ENCODE measurements around the gene HTR2C. TPM values are rescaled to one million over a fixed set of nuclear protein-coding genes. Genes with fewer than 3 reads are reported as not detected.
"Not testable (repeated sequence)": the region's sequence is repeated elsewhere in the genome, so short reads cannot be mapped to it uniquely, and the experiment has no call there.

The HTR2C gene
- total and polyA plus RNA-seq, 7 donors, result not detected

DNA sequence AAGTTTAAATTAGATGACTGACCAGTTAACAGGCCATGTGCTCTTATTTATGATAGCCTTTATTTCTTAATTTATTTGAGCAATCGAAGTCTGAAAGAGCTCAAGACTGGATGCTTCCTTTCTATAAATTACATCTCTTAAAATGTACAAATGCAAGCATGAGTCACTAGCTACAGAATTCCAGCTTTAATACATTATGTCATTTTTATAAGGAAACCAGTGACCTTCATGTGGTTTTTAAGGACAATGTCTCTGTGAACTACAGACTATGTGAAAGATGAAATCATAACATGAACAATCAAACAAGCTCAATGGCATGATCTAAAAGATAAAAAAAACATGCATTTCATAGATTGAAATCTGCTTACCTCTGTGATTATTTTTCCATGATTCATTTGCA lies 15.4 kb downstream of the HTR2C start:
- 70 to 88% methylated on average over 1 of the region's 1 CpG for WGBS, 2 donors
- Histone ChIP-seq H3K4me1 (no peaks in the 10 kb centered on the region), H3K27ac (no peak overlapping the region), H3K36me3 (no peaks in the 10 kb centered on the region), H3K9me3 (no peaks in the 10 kb centered on the region), H3K27me3 (no peaks in the 10 kb centered on the region), H3K4me3 (no peak overlapping the region)
- intact Hi-C loops (cut with DNase I), result no loop called here
- DNase-seq, result no peak
- no peak for TF ChIP-seq POLR2A (IDR thresholded peaks at IDR 0.05)
- no peak for TF ChIP-seq EP300 (IDR thresholded peaks at IDR 0.05)
- no peak for TF ChIP-seq POLR2AphosphoS5 (IDR thresholded peaks at IDR 0.05)
- TF ChIP-seq, protein P1, sequence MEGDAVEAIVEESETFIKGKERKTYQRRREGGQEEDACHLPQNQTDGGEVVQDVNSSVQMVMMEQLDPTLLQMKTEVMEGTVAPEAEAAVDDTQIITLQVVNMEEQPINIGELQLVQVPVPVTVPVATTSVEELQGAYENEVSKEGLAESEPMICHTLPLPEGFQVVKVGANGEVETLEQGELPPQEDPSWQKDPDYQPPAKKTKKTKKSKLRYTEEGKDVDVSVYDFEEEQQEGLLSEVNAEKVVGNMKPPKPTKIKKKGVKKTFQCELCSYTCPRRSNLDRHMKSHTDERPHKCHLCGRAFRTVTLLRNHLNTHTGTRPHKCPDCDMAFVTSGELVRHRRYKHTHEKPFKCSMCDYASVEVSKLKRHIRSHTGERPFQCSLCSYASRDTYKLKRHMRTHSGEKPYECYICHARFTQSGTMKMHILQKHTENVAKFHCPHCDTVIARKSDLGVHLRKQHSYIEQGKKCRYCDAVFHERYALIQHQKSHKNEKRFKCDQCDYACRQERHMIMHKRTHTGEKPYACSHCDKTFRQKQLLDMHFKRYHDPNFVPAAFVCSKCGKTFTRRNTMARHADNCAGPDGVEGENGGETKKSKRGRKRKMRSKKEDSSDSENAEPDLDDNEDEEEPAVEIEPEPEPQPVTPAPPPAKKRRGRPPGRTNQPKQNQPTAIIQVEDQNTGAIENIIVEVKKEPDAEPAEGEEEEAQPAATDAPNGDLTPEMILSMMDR (IDR thresholded peaks at IDR 0.05), result no peak

DNA sequence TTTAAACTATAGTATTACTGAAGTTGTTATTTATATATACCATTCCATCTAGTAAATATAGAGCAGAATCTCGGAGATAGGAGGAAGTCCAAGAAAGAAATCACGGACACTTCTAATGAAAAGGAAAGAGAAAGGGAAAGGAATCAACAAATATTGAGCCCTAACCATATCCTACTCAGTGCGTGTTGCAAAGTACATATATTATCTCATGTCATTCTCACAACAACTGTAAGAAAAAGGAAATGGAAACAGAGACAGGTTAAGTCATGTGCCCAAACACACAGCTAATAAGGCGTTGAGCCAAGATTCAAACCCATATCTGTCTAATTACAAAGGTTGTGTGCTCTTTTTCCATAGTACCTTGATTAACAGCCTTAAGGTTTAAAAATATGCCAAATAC lies 16.0 kb downstream of the HTR2C start:
- TF ChIP-seq, protein P1 (IDR thresholded peaks at IDR 0.05), result no peak
- TF ChIP-seq EP300 (IDR thresholded peaks at IDR 0.05), result no peak
- no peak for TF ChIP-seq POLR2AphosphoS5 (IDR thresholded peaks at IDR 0.05)
- TF ChIP-seq POLR2A (IDR thresholded peaks at IDR 0.05), result no peak
- no peaks in the 10 kb centered on the region for H3K9me3 ChIP-seq
- no peak overlapping the region for H3K4me3 ChIP-seq
- DNase-seq, result no peak
- H3K27ac ChIP-seq, result no peak overlapping the region
- H3K36me3 ChIP-seq, result no peaks in the 10 kb centered on the region
- no peaks in the 10 kb centered on the region for H3K4me1 ChIP-seq
- intact Hi-C loops (cut with DNase I), result no loop called here
- 25 to 44% methylated on average over 4 of the region's 4 CpGs for WGBS, 2 donors
- H3K27me3 ChIP-seq, result no peaks in the 10 kb centered on the region

DNA sequence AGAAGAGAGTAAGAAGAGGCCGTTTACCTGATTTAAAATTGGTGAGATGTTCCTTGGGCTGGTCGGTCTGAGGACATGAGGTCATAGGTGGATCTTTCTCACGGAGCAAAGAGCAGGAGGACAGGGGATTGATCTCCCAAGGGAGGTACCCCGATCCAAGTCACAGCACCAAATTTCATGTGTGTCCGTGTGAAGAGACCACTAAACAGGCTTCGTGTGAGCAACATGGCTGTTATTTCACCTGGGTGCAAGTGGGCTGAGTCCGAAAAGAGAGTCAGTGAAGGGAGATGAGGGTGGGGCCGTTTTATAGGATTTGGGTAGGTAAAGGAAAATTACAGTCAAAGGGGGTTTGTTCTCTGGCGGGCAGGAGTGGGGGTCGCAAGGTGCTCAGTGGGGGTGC lies 22.7 kb downstream of the HTR2C start:
- H3K4me1 ChIP-seq; H3K27ac ChIP-seq; H3K4me3 ChIP-seq; H3K27me3 ChIP-seq; DNase-seq; intact Hi-C loops (cut with DNase I); H3K9me3 ChIP-seq; H3K36me3 ChIP-seq: not testable (repeated sequence)
- WGBS, 2 donors, result 79 to 87% methylated on average over 8 of the region's 10 CpGs

DNA sequence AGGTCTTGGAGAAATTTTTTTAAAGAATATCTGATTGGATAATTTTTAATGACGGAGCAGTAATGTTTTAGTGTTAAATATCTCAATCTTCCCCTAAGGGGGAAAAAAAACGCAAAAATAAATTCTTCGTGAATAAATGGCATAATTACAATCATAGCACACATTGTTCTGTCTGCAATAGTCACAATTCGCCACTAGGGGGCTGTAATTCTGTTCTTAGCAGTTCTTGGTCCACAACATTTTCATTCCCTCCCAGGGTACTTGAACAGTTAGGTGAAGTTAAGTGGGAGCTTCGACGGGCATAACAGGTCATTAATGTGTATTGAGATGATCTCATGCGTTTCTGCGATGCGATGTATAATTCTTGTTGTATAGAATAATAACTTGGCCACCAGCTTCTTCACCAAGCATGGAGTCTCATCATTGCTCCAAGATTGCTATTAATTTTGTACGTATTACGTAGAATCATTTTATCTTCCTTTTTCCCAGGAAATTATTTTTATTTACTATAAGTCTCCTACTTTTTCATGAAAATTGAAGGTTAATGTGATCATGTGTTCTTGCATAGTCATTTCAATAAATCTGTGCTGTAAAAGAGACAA lies 27.2 kb downstream of the HTR2C start:
- Histone ChIP-seq H3K27me3 (no peaks in the 10 kb centered on the region), H3K4me3 (no peak overlapping the region), H3K4me1 (no peaks in the 10 kb centered on the region), H3K36me3 (no peaks in the 10 kb centered on the region), H3K27ac (no peak overlapping the region), H3K9me3 (no peaks in the 10 kb centered on the region)
- intact Hi-C loops (cut with DNase I), result no loop called here
- no peak for DNase-seq
- no peak for TF ChIP-seq POLR2AphosphoS5 (IDR thresholded peaks at IDR 0.05)
- TF ChIP-seq, protein P1 (IDR thresholded peaks at IDR 0.05), result peak in 3 of 4 experiments; percentile 19 to 69 (median 34)
- 48 to 57% methylated on average over 11 of the region's 11 CpGs for WGBS, 2 donors

DNA sequence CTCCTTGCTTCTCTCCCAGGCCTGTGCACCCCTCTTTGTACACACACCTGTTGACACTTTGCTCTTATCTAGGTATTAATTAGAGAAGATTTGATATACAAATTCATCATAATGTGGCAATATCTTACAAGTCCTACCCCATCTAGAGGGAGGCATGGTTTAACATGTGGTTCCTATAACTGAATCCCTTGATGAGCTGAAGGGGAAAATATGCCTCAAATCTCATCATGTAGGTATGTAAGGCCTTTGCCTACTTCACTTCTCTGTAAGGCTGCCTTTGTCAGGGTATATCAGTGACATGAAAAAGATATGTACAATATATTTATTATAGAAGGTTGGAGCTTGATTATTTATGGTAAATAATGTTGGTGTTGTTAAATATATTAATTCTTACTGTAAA lies 31.9 kb downstream of the HTR2C start:
- no peaks in the 10 kb centered on the region for H3K27me3 ChIP-seq
- TF ChIP-seq POLR2AphosphoS5 (IDR thresholded peaks at IDR 0.05) (no peak), POLR2A (IDR thresholded peaks at IDR 0.05) (no peak), EP300 (IDR thresholded peaks at IDR 0.05) (no peak)
- TF ChIP-seq, protein P1 (IDR thresholded peaks at IDR 0.05), result no peak
- intact Hi-C loops (cut with DNase I), result no loop called here

More for the DNA sequence above, 31.9 kb downstream of the HTR2C start:
- Histone ChIP-seq H3K9me3 (no peaks in the 10 kb centered on the region), H3K36me3 (no peaks in the 10 kb centered on the region), H3K4me3 (no peak overlapping the region), H3K4me1 (no peaks in the 10 kb centered on the region), H3K27ac (no peak overlapping the region)
- no peak for DNase-seq

Data from sigmoid colon (tissue), 7 donors.